Epithelial cell of esophagus (primary cell): Measurements from ENCODE around the gene HUWE1.

Experiments used
- DNase-seq: peaks from one replicate; pipeline ENCODE4 v3.0.0; 2010; ENCODE audit warnings: low read depth
- H3K4me3 ChIP-seq: 2 replicates; pipeline ENCODE4 v1.5.1; 2011; ENCODE audit warnings: mild to moderate bottlenecking, low read length, control low read depth
- CTCF ChIP-seq: IDR thresholded peaks from 2 replicates; pipeline ENCODE4 v1.5.1; 2011; ENCODE audit warnings: low read depth, mild to moderate bottlenecking, low read length, control low read depth, inconsistent platforms; ENCODE audit not compliant: insufficient read depth; ENCODE audit errors: missing control alignments

Gene HUWE1

GRCh38 chrX:53644751-53645150 lies 41.8 kb downstream of the HUWE1 start:
- DNase-seq, result no peak
- no peak overlapping the region for H3K4me3 ChIP-seq
- TF ChIP-seq CTCF, result no peak

GRCh38 chrX:53642337-53642736 lies 44.2 kb downstream of the HUWE1 start:
- no peak overlapping the region for H3K4me3 ChIP-seq
- peak; percentile 0 for DNase-seq
- no peak for TF ChIP-seq CTCF

DNA sequence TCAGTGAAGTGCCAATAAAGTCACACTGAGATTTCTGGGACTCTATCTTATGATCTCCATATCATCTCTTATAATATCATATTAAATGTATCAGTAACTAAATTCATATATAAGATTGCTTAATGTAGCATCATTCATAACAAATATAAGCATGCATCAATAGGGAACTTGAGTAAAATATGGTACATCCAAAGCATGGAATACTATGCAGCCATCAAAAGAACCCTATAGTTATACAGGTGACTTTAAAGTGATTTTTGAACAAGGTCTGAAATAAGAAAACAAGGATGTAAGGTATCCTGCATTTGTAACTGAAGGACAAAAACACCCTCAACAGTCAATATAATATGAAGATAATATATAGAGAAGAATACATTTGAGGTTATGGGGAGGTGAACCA lies 47.3 kb downstream of the HUWE1 start:
- DNase-seq, result no peak
- no peak for TF ChIP-seq CTCF
- no peak overlapping the region for H3K4me3 ChIP-seq

- DNase-seq, result no peak
- H3K4me3 ChIP-seq, result no peak overlapping the region
- TF ChIP-seq CTCF, result no peak
Measured at GRCh38 chrX:53637479-53637878, 49.0 kb downstream of the HUWE1 start.

- no peak for TF ChIP-seq CTCF
- DNase-seq, result no peak
- H3K4me3 ChIP-seq, result no peak overlapping the region
Measured at GRCh38 chrX:53631156-53631555, 55.4 kb downstream of the HUWE1 start.

DNA sequence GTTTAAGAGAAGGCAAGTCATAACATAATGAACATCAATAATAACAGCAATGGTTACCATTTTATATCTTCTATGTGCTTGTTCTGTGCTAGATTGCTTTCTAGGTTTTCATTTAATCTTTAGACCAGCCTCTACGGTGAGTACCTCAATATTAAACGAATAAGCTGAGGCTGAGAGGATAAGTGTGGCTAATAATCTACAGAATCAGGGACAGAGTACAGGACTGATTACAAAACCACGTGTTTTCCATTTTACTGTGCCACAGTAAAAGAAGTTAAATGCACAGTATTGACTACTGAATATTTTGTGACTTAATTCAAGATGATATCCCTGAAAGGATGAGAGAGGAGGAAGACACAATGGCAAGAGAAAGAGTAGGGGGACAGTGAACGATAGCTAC lies 56.3 kb downstream of the HUWE1 start:
- DNase-seq, result no peak
- no peak for TF ChIP-seq CTCF
- H3K4me3 ChIP-seq, result no peak overlapping the region

DNA sequence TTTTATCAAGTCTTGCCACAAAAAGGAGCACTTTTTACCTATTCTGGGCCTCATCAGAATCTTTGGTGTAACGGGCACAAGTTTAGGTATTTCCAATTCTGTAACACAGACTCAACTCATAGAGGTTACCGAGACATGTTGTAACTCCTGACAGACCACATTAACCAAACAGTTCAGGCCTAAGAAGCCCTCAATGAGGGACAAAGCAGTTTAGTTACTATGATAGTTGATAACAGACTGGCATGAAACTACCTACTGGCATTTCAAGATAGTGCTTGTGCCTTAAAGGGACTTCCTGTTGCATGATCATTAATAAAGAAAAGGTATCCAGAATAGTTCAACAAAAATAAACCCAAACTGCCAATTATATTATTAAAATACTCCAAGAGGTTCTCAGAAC lies 64.1 kb downstream of the HUWE1 start:
- DNase-seq, result no peak
- TF ChIP-seq CTCF, result no peak
- no peak overlapping the region for H3K4me3 ChIP-seq
